Activated CD4-positive, alpha-beta T cell treated with anti-CD3 and anti-CD28 coated beads for 36 hours (primary cell): ENCODE results near the gene ATF6B. TPM values are rescaled to one million over a fixed set of nuclear protein-coding genes. Genes with fewer than 3 reads are reported as not detected.

ENCODE experiments used
- ATAC-seq: fragments of 200-7000 bp; cut with Tn5 transposase; one replicate; pipeline ENCODE4 v1.10.0; 2021; ENCODE audit warnings: mild to moderate bottlenecking, moderate library complexity
- CTCF ChIA-PET: fragments of 350-600 bp; sonication (Branson Sonifier 250); formaldehyde crosslinking; loops from one replicate; lab custom pipeline; 2021; ENCODE audit warnings: antibody characterized with exemption; lab: Charles Lee
- POLR2A ChIA-PET: fragments of 350-600 bp; sonication (Branson Sonifier 250); formaldehyde crosslinking; loops from one replicate; lab custom pipeline; 2021; ENCODE audit warnings: antibody characterized with exemption, inconsistent platforms; lab: Charles Lee
- DNase-seq: peaks from one replicate; pipeline ENCODE4 v3.0.0-alpha.2; 2020
- H3K27ac Mint-ChIP-seq: one replicate; pipeline ENCODE4 v1.8.0; 2021; ENCODE audit warnings: mixed read lengths
- H3K27me3 Mint-ChIP-seq: one replicate; pipeline ENCODE4 v1.8.0; 2021; ENCODE audit warnings: mixed read lengths
- H3K36me3 Mint-ChIP-seq: one replicate; pipeline ENCODE4 v1.8.0; 2021; ENCODE audit warnings: low read depth, mixed read lengths
- H3K4me1 Mint-ChIP-seq: one replicate; pipeline ENCODE4 v1.8.0; 2021; ENCODE audit warnings: mixed read lengths
- H3K4me3 Mint-ChIP-seq: one replicate; pipeline ENCODE4 v1.8.0; 2021; ENCODE audit warnings: mild to moderate bottlenecking, moderate library complexity, mixed read lengths
- H3K9me3 Mint-ChIP-seq: one replicate; pipeline ENCODE4 v1.8.0; 2021; ENCODE audit warnings: low read depth, mixed read lengths
- intact Hi-C, 2 experiments: fragments of 100-400 bp; cut with DNase I in 1 of 2; cut with micrococcal nuclease in 1 of 2; formaldehyde crosslinking; loops; one replicate each; pipeline versions ENCODE4 v1.14.2 to v1.15.1; 2022 to 2024; cut with DNase I, micrococcal nuclease
- total RNA-seq, 2 experiments: library from RNA; stranded (reverse); gene quantifications; one replicate each; pipeline ENCODE4 v1.2.3, GENCODE V29; 2021

The ATF6B gene
- total RNA-seq, 2 experiments from 2014 or later = 60.2 to 63.4 TPM

- intact Hi-C loops = no loop called here
- Mint-ChIP-seq H3K4me1 (peaks cover 15% of the 10 kb centered on the region), H3K4me3 (no peak overlapping the region), H3K27ac (no peak overlapping the region), H3K9me3 (no peaks in the 10 kb centered on the region), H3K36me3 (peaks cover 32% of the 10 kb centered on the region), H3K27me3 (no peaks in the 10 kb centered on the region)
- CTCF ChIA-PET = interaction anchor here (2.2 kb wide), 1 partner anchor 50 kb away, joined by 6 read pairs; no protein-coding TSS in a partner anchor
- no peak for ATAC-seq
- DNase-seq = no peak
- POLR2A ChIA-PET = no interaction called here
Observed at GRCh38 chr6:32168807-32169591, 41.0 kb upstream of the ATF6B start.

- Mint-ChIP-seq H3K36me3 (peaks cover 32% of the 10 kb centered on the region), H3K4me1 (peaks cover 8% of the 10 kb centered on the region), H3K27ac (no peak overlapping the region), H3K4me3 (no peak overlapping the region), H3K27me3 (no peaks in the 10 kb centered on the region), H3K9me3 (no peaks in the 10 kb centered on the region)
- intact Hi-C loops = no loop called here
- CTCF ChIA-PET = interaction anchor here (2.2 kb wide), 1 partner anchor 50 kb away, joined by 6 read pairs; no protein-coding TSS in a partner anchor
- no peak for DNase-seq
- POLR2A ChIA-PET = no interaction called here
- ATAC-seq = no peak
Observed at GRCh38 chr6:32168350-32168749, 40.3 kb upstream of the ATF6B start.

DNA sequence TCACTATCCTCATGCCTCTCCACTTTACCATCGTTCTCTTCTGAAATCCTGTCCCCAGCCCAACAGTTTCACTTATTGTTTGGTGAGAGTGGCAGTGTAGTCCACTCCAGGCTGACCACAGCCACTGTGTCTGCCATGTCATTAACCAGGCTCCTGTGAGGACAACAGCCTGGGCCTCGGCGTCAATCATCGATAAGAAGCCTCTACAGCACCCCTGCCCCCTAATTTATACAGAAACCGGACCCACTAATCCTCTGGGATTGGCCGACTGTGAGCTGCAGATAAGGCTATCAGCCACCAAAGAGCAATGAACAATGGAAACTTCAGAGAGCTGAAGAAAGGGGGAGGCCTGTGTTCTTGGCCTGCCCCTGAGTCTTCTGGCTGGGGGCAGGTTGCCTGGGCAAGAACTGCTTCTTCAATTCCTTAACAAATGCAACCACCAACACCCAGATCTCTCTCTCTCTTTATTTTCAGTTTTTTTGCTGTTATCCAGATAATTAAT, 39.8 kb upstream of the ATF6B start:
- POLR2A ChIA-PET = no interaction called here
- no peak overlapping the region for H3K27ac Mint-ChIP-seq
- intact Hi-C loops = no loop called here

DNA sequence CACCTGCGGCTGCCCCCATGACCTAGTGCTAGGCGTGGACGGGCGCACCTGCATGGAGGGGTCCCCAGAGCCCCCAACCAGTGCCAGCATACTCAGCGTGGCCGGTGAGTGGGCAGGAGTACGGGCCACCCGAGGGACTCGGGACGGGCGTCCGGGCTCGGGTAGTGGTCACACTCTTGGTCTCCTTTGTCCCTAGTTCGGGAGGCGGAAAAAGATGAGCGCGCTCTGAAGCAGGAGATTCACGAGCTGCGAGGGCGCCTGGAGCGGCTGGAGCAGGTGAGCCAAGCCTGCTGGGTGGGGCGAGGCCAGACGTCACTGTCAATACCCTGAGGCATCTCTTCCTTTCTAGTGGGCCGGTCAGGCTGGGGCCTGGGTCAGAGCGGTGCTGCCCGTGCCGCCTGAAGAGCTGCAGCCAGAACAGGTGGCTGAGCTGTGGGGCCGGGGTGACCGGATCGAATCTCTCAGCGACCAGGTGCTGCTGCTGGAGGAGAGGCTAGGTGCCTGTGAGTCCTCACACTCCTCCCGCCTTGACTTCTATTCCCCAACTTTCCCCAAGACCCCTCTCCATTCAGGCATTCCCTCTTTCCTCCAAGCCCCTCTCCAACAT, 39.2 kb upstream of the ATF6B start:
- no peaks in the 10 kb centered on the region for H3K27me3 Mint-ChIP-seq
- H3K4me3 Mint-ChIP-seq = no peak overlapping the region
- no peak for DNase-seq
- H3K9me3 Mint-ChIP-seq = no peaks in the 10 kb centered on the region
- no peak overlapping the region for H3K27ac Mint-ChIP-seq
- ATAC-seq = no peak
- ChIA-PET POLR2A (no interaction called here), CTCF (interaction anchor here (2.2 kb wide), 1 partner anchor 49 kb away, joined by 6 read pairs; no protein-coding TSS in a partner anchor)
- H3K36me3 Mint-ChIP-seq = peaks cover 35% of the 10 kb centered on the region
- no peaks in the 10 kb centered on the region for H3K4me1 Mint-ChIP-seq
- intact Hi-C loops = no loop called here

More for the DNA sequence above, 39.8 kb upstream of the ATF6B start:
- Mint-ChIP-seq H3K4me3 (no peak overlapping the region), H3K9me3 (no peaks in the 10 kb centered on the region), H3K4me1 (peaks cover 3% of the 10 kb centered on the region), H3K27me3 (no peaks in the 10 kb centered on the region), H3K36me3 (peaks cover 35% of the 10 kb centered on the region)
- DNase-seq (no peak), ATAC-seq (no peak)
- CTCF ChIA-PET = interaction anchor here (2.2 kb wide), 1 partner anchor 49 kb away, joined by 6 read pairs; no protein-coding TSS in a partner anchor

GRCh38 chr6:32166411-32167061, 38.5 kb upstream of the ATF6B start:
- Mint-ChIP-seq H3K4me1 (no peaks in the 10 kb centered on the region), H3K27me3 (no peaks in the 10 kb centered on the region), H3K36me3 (peaks cover 35% of the 10 kb centered on the region), H3K4me3 (no peak overlapping the region), H3K27ac (no peak overlapping the region), H3K9me3 (no peaks in the 10 kb centered on the region)
- ChIA-PET CTCF (no interaction called here), POLR2A (no interaction called here)
- intact Hi-C loops = no loop called here
- DNase-seq = no peak
- ATAC-seq = no peak

- Mint-ChIP-seq H3K27ac (no peak within 1 kb of the TSS), H3K4me3 (no peak within 1 kb of the TSS)
- CTCF ChIA-PET = no interaction called here
Observed at GRCh38 chr6:32164295-32164694, 36.2 kb upstream of the ATF6B start, which contains the start of gene EGFL8. TSS of gene EGFL8 (plus strand) at chr6:32164595. CDS start at chr6:32166166, 1,571 bp downstream.

GRCh38 chr6:32163559-32164258, 35.7 kb upstream of the ATF6B start:
- ATAC-seq (no peak), DNase-seq (no peak)
- H3K27ac Mint-ChIP-seq = no peak overlapping the region
- ChIA-PET CTCF (no interaction called here), POLR2A (interaction anchor here (0.6 kb wide), 1 partner anchor 425 kb away, joined by 4 read pairs; no protein-coding TSS in a partner anchor)
- no peaks in the 10 kb centered on the region for H3K9me3 Mint-ChIP-seq
- H3K4me3 Mint-ChIP-seq = no peak overlapping the region
- intact Hi-C loops = no loop called here
- no peaks in the 10 kb centered on the region for H3K4me1 Mint-ChIP-seq
- no peaks in the 10 kb centered on the region for H3K27me3 Mint-ChIP-seq
- H3K36me3 Mint-ChIP-seq = peaks cover 20% of the 10 kb centered on the region

More at GRCh38 chr6:32164295-32164694, 36.2 kb upstream of the ATF6B start, which contains the start of gene EGFL8:
- intact Hi-C loops = no loop called here
- no peaks in the 10 kb centered on the region for H3K27me3 Mint-ChIP-seq
- DNase-seq (no peak), ATAC-seq (no peak)
- peaks cover 25% of the 10 kb centered on the region for H3K36me3 Mint-ChIP-seq
- POLR2A ChIA-PET = interaction anchor here (0.6 kb wide), 1 partner anchor 425 kb away, joined by 4 read pairs; no protein-coding TSS in a partner anchor
- no peaks in the 10 kb centered on the region for H3K9me3 Mint-ChIP-seq
- H3K4me1 Mint-ChIP-seq = no peaks in the 10 kb centered on the region

DNA sequence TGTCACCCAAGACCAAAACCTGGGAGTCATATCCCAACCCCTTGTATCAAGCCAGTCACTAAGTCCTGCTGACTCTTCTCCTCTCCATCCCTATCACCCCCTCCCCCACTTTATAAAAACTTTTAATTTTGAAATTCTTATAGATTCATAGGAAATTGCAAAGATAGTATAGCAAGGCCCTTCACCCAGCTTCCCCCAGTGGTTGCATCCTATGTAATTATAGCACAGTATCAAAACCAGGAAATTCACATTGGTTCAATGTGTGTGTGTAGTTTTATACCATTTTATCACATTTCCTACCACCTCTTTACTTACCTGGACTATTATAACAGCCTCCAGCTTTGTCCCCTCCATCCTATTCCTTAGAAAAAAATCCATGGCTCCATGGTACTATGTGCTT, 30.0 kb upstream of the ATF6B start:
- H3K27me3 Mint-ChIP-seq = no peaks in the 10 kb centered on the region
- CTCF ChIA-PET = interaction anchor here (0.6 kb wide), 1 partner anchor 843 kb away, joined by 4 read pairs; no protein-coding TSS in a partner anchor

GRCh38 chr6:32156891-32157290, 28.8 kb upstream of the ATF6B start:
- H3K27ac Mint-ChIP-seq = no peak overlapping the region
- H3K9me3 Mint-ChIP-seq = no peaks in the 10 kb centered on the region
- POLR2A ChIA-PET = interaction anchor here (0.7 kb wide), 1 partner anchor 446 kb away, joined by 3 read pairs; no protein-coding TSS in a partner anchor
- peaks cover 19% of the 10 kb centered on the region for H3K36me3 Mint-ChIP-seq
- CTCF ChIA-PET = no interaction called here
- ATAC-seq (no peak), DNase-seq (no peak)
- H3K4me3 Mint-ChIP-seq = no peak overlapping the region
- H3K4me1 Mint-ChIP-seq = peaks cover 27% of the 10 kb centered on the region
- H3K27me3 Mint-ChIP-seq = no peaks in the 10 kb centered on the region
- intact Hi-C loops = loop anchor here in 1 of 2 experiments (10.0 kb wide), 1 partner anchor 112 kb away; no protein-coding TSS in a partner anchor

More for the DNA sequence above, 30.0 kb upstream of the ATF6B start:
- DNase-seq = no peak
- peaks cover 16% of the 10 kb centered on the region for H3K4me1 Mint-ChIP-seq
- no peak overlapping the region for H3K27ac Mint-ChIP-seq
- H3K4me3 Mint-ChIP-seq = no peak overlapping the region
- ATAC-seq = no peak
- intact Hi-C loops = loop anchor here in 1 of 2 experiments (10.0 kb wide), 1 partner anchor 113 kb away; no protein-coding TSS in a partner anchor
- H3K36me3 Mint-ChIP-seq = peaks cover 20% of the 10 kb centered on the region
- POLR2A ChIA-PET = no interaction called here
- H3K9me3 Mint-ChIP-seq = no peaks in the 10 kb centered on the region

GRCh38 chr6:32154514-32155161, 26.6 kb upstream of the ATF6B start:
- peaks cover 11% of the 10 kb centered on the region for H3K27me3 Mint-ChIP-seq
- ATAC-seq (peak; percentile 75), DNase-seq (peak; percentile 80)
- H3K27ac Mint-ChIP-seq = peak overlapping the region; percentile 92
- H3K36me3 Mint-ChIP-seq = peaks cover 19% of the 10 kb centered on the region
- intact Hi-C loops = loop anchor here (1.0 to 10.0 kb wide), 9 partner anchors 22 to 195 kb away; partner anchors contain the start of genes FKBPL (in 2 of the 2), AGPAT1 (in 1 of the 2) and SKIC2 (in 1 of the 2)
- ChIA-PET CTCF (interaction anchor here (0.5 to 1.1 kb wide), 4 partner anchors 36 to 44 kb away, joined by 3 to 6 read pairs (median 3); no protein-coding TSS in a partner anchor), POLR2A (no interaction called here)
- peak overlapping the region; percentile 91 for H3K4me3 Mint-ChIP-seq
- H3K9me3 Mint-ChIP-seq = no peaks in the 10 kb centered on the region
- H3K4me1 Mint-ChIP-seq = peaks cover 41% of the 10 kb centered on the region
